BE2C (cell line): ENCODE data around the gene BTG3.

Experiments
- DNase-seq: peaks from one replicate; pipeline ENCODE4 v3.0.0-alpha.2; 2020
- H3K27me3 ChIP-seq: fragments of 250-450 bp; sonication (Bioruptor Pico); 2 replicates; pipeline ENCODE4 v1.5.1; 2020; ENCODE audit warnings: mild to moderate bottlenecking
- H3K36me3 ChIP-seq: fragments of 250-450 bp; sonication (Bioruptor Pico); 2 replicates; pipeline ENCODE4 v1.5.1; 2020; ENCODE audit warnings: mild to moderate bottlenecking
- H3K4me1 ChIP-seq: fragments of 250-450 bp; sonication (Bioruptor Pico); 2 replicates; pipeline ENCODE4 v1.5.1; 2020
- H3K4me3 ChIP-seq: 2 replicates; pipeline ENCODE4 v1.5.1; 2011; ENCODE audit warnings: low read depth, low read length
- H3K9me3 ChIP-seq: fragments of 250-450 bp; sonication (Bioruptor Pico); 2 replicates; pipeline ENCODE4 v1.5.1; 2020
- CTCF ChIP-seq: IDR thresholded peaks from 2 replicates; pipeline ENCODE4 v1.5.1; 2012; ENCODE audit warnings: mild to moderate bottlenecking, low read depth, low read length

BTG3 gene

DNA sequence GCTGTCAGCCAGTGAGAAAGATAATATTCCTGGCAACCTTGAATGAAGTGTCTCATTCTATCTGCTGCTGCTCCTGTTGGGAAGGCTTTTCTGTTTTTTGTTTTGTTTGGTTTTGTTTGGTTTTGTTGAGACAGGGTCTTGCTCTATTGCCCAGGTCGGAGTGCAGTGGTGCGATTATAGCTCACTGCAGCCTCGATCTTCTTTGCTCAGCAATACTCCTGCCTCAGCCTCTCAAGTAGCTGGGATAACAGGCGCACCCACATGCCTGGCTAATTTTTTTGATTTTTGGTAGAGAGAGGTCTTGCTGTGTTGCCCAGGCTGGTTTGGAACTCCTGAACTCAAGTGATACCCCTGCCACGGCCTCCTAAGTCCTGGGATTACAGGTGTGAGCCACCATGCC lies 37.6 kb downstream of the BTG3 start:
- Histone ChIP-seq H3K27me3 (no peaks in the 10 kb centered on the region), H3K4me3 (no peak overlapping the region)
- no peak for TF ChIP-seq CTCF

DNA sequence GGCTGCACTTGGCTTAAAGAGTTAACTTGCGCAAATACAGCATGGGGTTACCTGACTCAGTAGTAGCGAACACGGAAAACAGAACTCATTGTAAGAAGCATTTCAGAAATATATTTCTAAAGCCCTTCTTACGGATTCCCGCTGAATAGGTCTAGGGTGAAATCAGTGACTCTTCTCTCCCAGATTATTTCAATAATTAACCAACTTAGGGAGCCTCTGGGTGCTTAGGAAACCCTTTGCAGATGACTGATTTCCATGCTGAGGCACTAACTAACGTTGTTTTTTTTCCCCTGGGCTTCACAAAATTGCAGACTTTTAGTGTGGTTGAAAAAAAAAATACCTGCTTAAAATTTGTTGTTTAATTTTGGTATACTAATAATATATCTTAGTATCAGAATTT lies 40.3 kb downstream of the BTG3 start:
- no peaks in the 10 kb centered on the region for H3K36me3 ChIP-seq
- DNase-seq: no peak
- no peak overlapping the region for H3K4me3 ChIP-seq
- H3K27me3 ChIP-seq: no peaks in the 10 kb centered on the region
- no peaks in the 10 kb centered on the region for H3K9me3 ChIP-seq
- TF ChIP-seq CTCF: no peak
- no peaks in the 10 kb centered on the region for H3K4me1 ChIP-seq

More for the DNA sequence above, 37.6 kb downstream of the BTG3 start:
- Histone ChIP-seq H3K4me1 (no peaks in the 10 kb centered on the region), H3K9me3 (no peaks in the 10 kb centered on the region), H3K36me3 (no peaks in the 10 kb centered on the region)
- no peak for DNase-seq

GRCh38 chr21:17570786-17571185 lies 41.9 kb downstream of the BTG3 start:
- Histone ChIP-seq H3K36me3 (no peaks in the 10 kb centered on the region), H3K27me3 (no peaks in the 10 kb centered on the region), H3K4me3 (no peak overlapping the region), H3K4me1 (no peaks in the 10 kb centered on the region), H3K9me3 (no peaks in the 10 kb centered on the region)
- no peak for DNase-seq
- no peak for TF ChIP-seq CTCF

DNA sequence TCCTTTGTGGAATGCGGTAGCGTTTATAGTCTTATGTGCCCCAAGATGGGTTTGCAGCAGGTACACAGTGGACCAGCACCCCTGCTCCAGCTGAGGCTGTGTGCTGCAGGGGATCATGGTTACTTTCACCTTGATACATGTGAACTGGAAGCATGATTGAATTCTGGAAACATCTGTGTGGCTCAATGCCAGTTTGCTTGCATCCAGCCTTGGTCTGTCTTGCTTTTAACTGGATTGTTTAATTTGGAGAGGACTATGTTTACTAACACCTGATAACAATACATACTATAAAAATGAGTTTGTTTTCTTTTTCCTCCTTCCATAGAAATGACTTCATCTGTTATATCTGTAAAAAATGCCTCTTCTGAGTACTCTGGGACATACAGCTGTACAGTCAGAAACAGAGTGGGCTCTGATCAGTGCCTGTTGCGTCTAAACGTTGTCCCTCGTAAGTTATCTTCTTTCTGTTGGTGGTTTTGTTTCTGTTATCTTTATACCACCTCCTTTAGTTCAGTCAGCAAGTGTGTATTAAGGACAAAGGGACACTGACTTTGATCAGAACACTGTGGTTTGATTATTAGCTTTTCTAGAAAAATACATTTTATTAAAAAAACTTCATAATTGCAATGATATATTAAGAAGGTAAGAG lies 52.2 kb downstream of the BTG3 start:
- DNase-seq: no peak
- no peaks in the 10 kb centered on the region for H3K4me1 ChIP-seq
- H3K4me3 ChIP-seq: no peak overlapping the region
- no peaks in the 10 kb centered on the region for H3K27me3 ChIP-seq
- H3K9me3 ChIP-seq: no peaks in the 10 kb centered on the region
- H3K36me3 ChIP-seq: no peaks in the 10 kb centered on the region
- no peak for TF ChIP-seq CTCF

- H3K27me3 ChIP-seq: no peaks in the 10 kb centered on the region
- H3K36me3 ChIP-seq: no peaks in the 10 kb centered on the region
- peak; percentile 51 for DNase-seq
- peak; percentile 37 for TF ChIP-seq CTCF
- H3K4me1 ChIP-seq: no peaks in the 10 kb centered on the region
- H3K9me3 ChIP-seq: no peaks in the 10 kb centered on the region
- H3K4me3 ChIP-seq: peak overlapping the region; percentile 4; the same call in 1 of the 2 replicates
These were observed 57.8 kb downstream of the BTG3 start for GRCh38 chr21:17554679-17555465.

DNA sequence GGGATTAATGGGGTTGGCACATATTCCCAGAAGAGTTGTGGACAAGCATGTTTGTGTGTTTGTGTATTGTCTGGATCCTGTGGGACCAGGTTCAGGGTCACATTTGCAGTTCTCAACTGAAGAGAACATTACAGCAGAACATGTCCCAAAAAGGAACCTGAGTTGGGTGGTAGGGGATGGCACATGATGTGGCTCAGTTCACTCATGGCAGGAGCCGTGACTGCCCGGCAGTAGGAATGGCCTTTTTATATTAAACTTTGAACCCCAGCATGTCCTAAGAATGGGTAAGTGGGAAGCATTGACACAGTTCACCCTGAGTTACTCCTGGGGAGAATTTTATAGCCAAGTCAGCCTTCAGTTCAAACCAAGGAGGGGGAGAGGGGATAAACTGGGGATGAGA lies 58.6 kb downstream of the BTG3 start:
- DNase-seq: no peak
- Histone ChIP-seq H3K4me1 (no peaks in the 10 kb centered on the region), H3K27me3 (no peaks in the 10 kb centered on the region), H3K9me3 (no peaks in the 10 kb centered on the region), H3K36me3 (no peaks in the 10 kb centered on the region), H3K4me3 (no peak overlapping the region; the same call in 1 of the 2 replicates)
- TF ChIP-seq CTCF: no peak
